ENCODE results near the gene DENR.

DNA sequence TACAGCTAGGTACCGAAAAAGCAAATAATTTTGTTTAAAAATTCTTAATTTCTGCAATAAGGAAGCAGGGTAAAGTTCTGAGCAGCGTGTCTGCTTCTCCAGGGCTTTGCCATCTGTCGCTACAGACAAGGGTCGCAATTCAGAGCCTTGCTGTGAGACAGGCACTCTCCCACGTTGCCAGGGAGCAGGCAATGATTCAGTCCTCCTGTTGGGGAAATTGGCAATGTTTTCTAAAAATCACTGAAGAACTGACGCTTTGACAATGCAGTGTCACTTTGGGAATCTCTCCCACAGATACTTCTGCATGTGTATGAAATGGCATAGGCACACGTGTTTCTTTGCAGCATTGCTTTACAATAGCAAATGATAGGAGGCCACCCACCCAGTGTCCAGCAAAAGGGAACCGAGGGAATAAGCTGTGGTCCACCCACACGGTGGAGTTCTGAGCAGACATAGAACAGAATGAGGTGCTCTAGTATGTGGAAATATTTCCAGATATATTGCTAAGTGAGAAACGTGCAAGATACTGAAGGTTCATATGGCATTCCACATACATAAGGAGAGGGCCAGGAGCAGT lies 66.7 kb downstream of the DENR start:
- TF ChIP-seq, protein P1, sequence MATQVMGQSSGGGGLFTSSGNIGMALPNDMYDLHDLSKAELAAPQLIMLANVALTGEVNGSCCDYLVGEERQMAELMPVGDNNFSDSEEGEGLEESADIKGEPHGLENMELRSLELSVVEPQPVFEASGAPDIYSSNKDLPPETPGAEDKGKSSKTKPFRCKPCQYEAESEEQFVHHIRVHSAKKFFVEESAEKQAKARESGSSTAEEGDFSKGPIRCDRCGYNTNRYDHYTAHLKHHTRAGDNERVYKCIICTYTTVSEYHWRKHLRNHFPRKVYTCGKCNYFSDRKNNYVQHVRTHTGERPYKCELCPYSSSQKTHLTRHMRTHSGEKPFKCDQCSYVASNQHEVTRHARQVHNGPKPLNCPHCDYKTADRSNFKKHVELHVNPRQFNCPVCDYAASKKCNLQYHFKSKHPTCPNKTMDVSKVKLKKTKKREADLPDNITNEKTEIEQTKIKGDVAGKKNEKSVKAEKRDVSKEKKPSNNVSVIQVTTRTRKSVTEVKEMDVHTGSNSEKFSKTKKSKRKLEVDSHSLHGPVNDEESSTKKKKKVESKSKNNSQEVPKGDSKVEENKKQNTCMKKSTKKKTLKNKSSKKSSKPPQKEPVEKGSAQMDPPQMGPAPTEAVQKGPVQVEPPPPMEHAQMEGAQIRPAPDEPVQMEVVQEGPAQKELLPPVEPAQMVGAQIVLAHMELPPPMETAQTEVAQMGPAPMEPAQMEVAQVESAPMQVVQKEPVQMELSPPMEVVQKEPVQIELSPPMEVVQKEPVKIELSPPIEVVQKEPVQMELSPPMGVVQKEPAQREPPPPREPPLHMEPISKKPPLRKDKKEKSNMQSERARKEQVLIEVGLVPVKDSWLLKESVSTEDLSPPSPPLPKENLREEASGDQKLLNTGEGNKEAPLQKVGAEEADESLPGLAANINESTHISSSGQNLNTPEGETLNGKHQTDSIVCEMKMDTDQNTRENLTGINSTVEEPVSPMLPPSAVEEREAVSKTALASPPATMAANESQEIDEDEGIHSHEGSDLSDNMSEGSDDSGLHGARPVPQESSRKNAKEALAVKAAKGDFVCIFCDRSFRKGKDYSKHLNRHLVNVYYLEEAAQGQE (IDR thresholded peaks at IDR 0.05; ENCODE audit: borderline replicate concordance): no peak
- TF ChIP-seq TAF1 (IDR thresholded peaks at IDR 0.05; ENCODE audit: low read depth): no peak
- TF ChIP-seq, protein P2, sequence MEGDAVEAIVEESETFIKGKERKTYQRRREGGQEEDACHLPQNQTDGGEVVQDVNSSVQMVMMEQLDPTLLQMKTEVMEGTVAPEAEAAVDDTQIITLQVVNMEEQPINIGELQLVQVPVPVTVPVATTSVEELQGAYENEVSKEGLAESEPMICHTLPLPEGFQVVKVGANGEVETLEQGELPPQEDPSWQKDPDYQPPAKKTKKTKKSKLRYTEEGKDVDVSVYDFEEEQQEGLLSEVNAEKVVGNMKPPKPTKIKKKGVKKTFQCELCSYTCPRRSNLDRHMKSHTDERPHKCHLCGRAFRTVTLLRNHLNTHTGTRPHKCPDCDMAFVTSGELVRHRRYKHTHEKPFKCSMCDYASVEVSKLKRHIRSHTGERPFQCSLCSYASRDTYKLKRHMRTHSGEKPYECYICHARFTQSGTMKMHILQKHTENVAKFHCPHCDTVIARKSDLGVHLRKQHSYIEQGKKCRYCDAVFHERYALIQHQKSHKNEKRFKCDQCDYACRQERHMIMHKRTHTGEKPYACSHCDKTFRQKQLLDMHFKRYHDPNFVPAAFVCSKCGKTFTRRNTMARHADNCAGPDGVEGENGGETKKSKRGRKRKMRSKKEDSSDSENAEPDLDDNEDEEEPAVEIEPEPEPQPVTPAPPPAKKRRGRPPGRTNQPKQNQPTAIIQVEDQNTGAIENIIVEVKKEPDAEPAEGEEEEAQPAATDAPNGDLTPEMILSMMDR (IDR thresholded peaks at IDR 0.05; ENCODE audit: poor library complexity, severe bottlenecking): no peak
- TF ChIP-seq SMC3 (conservative IDR thresholded peaks at IDR 0.05; ENCODE audit: poor library complexity): no peak
- TF ChIP-seq RAD21 (conservative IDR thresholded peaks at IDR 0.05): no peak

Data from neural cell (in vitro differentiated cells).